Germinal center (tissue), 1 donor: Measurements from ENCODE around the gene STEAP3.

ENCODE experiments used
- DNase-seq: peaks from one replicate; pipeline ENCODE4 v3.0.0; 2012; ENCODE audit warnings: mixed read lengths, low spot score

Gene STEAP3

GRCh38 chr2:119227346-119227745 is 3.7 kb downstream of the STEAP3 start:
- DNase-seq = no peak

- no peak for DNase-seq
Observed at GRCh38 chr2:119228136-119228535, 4.5 kb downstream of the STEAP3 start.

GRCh38 chr2:119228964-119229363 is 5.3 kb downstream of the STEAP3 start:
- no peak for DNase-seq

- no peak for DNase-seq
Observed at GRCh38 chr2:119229716-119230115, 6.1 kb downstream of the STEAP3 start.

- no peak for DNase-seq
Observed at GRCh38 chr2:119230219-119231185, 6.9 kb downstream of the STEAP3 start.

- no peak for DNase-seq
Observed at GRCh38 chr2:119231975-119232665, 8.5 kb downstream of the STEAP3 start.

GRCh38 chr2:119232666-119232993 is 9.0 kb downstream of the STEAP3 start:
- DNase-seq = no peak

- no peak for DNase-seq
Observed at GRCh38 chr2:119233326-119234020, 9.8 kb downstream of the STEAP3 start.

- no peak for DNase-seq
Observed at GRCh38 chr2:119234021-119235019, 10.7 kb downstream of the STEAP3 start.

- no peak for DNase-seq
Observed at GRCh38 chr2:119236796-119237195, 13.2 kb downstream of the STEAP3 start.

- DNase-seq = no peak
Observed at GRCh38 chr2:119240311-119241204, 16.9 kb downstream of the STEAP3 start.

GRCh38 chr2:119241205-119241532 is 17.5 kb downstream of the STEAP3 start:
- DNase-seq = no peak

GRCh38 chr2:119242276-119243119 is 18.9 kb downstream of the STEAP3 start:
- no peak for DNase-seq

GRCh38 chr2:119243621-119244020 is 20.0 kb downstream of the STEAP3 start:
- DNase-seq = no peak

GRCh38 chr2:119245076-119245840 is 21.6 kb downstream of the STEAP3 start:
- DNase-seq = no peak

- DNase-seq = no peak
Observed at GRCh38 chr2:119245841-119246230, 22.2 kb downstream of the STEAP3 start.

GRCh38 chr2:119246884-119247843 is 23.5 kb downstream of the STEAP3 start:
- no peak for DNase-seq

- DNase-seq = no peak
Observed at GRCh38 chr2:119247844-119248271, 24.2 kb downstream of the STEAP3 start.
